Putamen (tissue), 1 donor: Measurements from ENCODE around the gene PRKAR1B.

Experiments
- DNase-seq: peaks from one replicate; pipeline ENCODE4 v3.0.0-alpha.2; 2016; ENCODE audit warnings: low spot score

The PRKAR1B gene

GRCh38 chr7:538764-539685 lies 188.1 kb downstream of the PRKAR1B start:
- no peak for DNase-seq

DNA sequence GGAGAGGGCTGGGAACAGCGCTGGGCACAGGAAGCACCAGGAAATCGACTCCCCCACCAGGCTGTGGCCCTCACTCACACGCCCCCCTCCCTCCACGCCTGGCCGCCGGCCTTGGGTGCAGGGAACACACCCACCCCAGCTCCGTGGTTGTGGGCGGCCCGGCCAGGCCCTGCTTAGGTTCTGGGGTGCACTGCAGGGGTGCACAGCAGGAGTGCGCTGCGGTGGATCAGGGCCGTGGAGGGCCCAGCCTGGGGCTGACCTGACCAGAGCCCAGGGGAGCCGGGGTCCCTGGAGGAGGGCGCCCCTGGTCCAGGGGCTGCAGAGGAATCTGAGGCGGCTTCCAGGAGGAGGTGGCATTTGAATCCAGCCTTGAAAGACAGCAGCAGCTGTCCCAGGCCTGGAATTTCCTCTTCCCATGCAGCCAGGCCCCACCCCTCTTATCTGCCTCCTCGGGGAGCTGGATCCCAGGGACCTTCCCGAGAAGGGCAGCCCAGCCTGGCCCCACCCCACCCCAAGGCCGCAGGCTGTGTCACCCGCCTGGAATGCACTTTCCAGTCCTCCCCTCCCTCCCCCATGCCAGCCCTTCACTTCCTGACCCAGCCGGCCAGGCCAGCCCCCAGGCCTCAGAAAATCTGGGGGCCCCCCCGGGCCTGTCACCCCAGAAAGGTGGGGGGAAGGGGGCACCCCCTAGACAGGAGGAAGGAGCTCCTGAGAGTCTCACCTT lies 189.0 kb downstream of the PRKAR1B start:
- DNase-seq = no peak

- DNase-seq = no peak
These were observed 190.8 kb downstream of the PRKAR1B start for GRCh38 chr7:536231-536630.

- no peak for DNase-seq
These were observed 192.1 kb downstream of the PRKAR1B start for GRCh38 chr7:534959-535358.

DNA sequence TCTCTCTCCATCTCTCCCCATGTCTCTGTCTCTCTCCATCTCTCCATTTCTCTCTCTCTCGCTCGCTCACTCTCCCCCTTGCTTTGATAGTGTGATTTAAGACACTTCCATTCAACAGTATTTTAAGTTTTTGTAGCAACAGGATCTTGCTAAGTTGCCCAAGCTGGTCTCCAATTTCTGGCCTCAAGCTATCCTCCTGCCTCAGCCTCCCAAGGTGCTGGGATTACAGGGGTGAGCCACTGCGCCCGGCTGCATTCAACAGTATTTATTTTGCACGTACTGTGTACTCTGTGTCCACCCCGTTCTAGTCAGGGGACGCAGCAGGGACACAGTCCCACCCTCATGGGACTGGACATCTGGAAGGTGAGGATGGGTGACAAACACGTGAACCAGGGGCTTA lies 193.0 kb downstream of the PRKAR1B start:
- no peak for DNase-seq

GRCh38 chr7:533266-533665 lies 193.8 kb downstream of the PRKAR1B start:
- no peak for DNase-seq

DNA sequence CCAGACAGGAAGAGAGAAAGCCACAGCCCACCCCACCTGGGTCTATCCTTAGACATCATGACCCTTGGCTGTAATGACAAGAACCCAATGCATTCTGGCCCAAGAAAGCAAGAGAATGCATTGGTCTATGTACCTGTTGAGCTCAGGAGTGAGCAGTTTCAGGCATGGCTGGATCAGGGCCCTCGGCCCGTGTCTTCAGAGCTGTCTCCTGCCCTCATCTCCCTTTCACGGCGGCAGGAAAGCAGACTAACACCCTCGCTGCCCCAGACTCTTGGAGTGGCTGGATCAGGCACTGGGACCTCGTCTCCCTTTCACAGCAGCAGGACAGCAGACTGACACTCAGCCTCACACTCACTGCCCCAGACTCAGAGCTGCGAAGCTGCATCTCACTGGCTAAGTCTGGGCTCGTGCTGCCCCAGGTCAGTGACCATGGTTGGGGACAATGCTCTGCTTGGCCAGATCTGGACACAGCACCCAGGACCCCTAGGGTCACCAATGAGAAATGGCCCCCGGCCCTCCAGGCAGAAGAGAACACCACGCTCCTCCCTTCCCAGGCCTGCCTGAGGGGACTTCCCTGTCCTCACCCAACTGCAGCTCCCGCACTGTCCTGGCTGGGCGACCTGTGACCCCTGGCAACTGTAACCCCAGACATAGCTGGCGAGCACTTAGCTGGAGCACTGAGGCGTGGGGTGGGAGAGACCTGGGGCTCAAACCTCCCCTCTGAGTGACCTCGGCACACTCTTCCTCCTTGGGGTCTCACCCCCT lies 194.5 kb downstream of the PRKAR1B start:
- no peak for DNase-seq

DNA sequence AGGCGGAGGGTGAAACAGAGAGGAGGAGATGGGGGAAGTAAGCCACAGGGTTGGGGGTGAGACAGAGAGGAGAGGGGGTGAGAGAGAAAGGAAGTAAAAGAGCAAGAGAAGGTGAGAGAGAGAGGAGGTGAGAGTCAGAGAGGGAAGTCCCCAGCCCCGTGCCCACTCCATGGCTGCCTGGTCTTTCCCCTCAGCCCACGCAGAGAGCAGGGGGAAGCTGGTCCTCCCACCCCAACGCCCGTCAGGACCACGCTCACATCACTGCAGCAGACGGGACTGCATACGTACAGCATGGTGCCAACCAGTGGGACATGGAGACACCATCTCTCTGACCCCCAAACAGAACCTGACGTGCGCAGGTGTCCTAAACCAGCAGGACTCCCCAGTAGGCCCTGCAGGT lies 195.3 kb downstream of the PRKAR1B start:
- no peak for DNase-seq

- no peak for DNase-seq
These were observed 198.6 kb downstream of the PRKAR1B start for GRCh38 chr7:528451-528850.

DNA sequence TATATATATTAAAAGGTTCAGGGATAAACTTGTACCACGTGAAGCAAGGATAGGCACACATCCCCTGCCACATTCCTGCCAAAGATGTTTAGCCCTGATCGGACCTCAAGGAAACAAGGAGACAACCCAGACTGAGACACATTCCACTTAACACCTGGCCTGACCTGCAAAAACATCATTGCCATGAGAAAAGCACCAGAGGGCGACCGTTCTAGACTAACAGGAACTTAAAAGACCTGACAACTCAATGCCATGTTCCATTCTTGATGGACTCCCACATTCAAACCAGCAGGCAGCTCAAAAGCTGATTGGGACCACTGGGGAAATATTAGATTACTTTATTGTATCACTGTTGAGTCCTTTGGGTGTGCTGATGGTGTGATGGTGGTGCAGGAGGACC lies 199.4 kb downstream of the PRKAR1B start:
- no peak for DNase-seq

DNA sequence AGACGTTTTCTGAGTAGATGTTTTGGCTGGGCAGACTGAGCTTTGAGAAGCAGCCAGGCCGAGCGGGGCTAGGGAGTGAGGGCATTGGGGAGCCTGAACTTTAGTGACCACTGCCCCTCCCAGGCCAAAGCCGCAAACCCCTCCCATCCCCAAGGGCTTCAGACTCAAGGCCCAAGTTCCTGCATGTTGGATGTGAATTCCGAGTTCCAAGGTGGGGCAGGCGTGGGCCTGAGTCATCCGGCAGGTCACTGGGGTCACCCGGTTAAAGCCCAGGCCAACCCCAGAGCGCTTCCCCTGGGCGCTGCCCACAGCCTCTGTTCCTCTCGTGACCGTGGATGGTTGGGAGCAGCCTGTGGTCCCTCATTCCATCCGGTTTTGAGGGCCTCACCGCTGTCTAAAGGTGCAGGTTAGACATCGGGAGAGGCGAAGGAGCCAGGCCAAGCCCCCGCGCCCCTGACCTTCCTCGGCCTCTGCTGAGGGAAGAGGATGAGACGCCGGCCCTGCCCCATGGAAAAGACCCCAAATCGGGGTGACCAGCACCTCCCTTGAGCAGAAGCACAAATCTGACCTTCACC lies 200.5 kb downstream of the PRKAR1B start:
- DNase-seq = no peak

- DNase-seq = no peak
These were observed 201.3 kb downstream of the PRKAR1B start for GRCh38 chr7:525740-526139.

DNA sequence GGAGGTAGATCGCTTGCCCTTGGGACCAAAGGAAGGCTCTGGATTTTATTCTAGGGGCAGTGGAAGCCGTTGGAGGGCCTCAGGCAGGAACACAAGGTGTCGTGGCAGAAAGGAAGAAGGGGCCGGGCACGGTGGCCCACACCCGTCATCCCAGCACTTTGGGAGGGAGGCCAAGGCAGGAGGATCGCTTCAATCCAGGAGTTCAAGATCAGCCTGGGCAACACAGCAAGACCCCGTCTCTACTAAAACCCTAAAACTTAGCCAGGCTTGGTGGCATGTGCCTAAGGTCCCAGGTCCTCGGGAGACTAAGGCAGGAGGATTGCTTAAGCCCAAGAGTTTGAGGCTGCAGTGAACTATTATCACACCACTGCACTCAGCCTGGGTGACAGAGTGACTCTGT lies 202.3 kb downstream of the PRKAR1B start:
- DNase-seq = no peak

- no peak for DNase-seq
These were observed 203.4 kb downstream of the PRKAR1B start for GRCh38 chr7:523347-524336.

DNA sequence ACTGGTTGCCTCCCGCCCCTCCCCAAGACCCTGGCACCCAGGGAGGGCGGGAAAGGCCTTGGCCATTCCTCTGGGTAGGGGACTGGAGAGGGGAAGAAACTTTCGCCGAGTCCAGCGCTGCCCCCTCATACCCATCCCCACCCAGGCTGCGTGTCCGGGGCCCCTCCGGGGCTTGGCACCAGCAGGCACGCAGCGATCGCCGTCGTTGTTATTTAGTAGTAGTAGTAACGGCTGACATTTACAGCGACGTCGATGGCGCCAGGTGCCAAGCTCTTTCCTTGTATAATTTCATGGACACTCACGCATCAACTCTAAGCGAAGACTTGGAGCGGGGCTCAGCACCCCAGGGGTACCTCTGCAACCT lies 204.1 kb downstream of the PRKAR1B start:
- DNase-seq = no peak

DNA sequence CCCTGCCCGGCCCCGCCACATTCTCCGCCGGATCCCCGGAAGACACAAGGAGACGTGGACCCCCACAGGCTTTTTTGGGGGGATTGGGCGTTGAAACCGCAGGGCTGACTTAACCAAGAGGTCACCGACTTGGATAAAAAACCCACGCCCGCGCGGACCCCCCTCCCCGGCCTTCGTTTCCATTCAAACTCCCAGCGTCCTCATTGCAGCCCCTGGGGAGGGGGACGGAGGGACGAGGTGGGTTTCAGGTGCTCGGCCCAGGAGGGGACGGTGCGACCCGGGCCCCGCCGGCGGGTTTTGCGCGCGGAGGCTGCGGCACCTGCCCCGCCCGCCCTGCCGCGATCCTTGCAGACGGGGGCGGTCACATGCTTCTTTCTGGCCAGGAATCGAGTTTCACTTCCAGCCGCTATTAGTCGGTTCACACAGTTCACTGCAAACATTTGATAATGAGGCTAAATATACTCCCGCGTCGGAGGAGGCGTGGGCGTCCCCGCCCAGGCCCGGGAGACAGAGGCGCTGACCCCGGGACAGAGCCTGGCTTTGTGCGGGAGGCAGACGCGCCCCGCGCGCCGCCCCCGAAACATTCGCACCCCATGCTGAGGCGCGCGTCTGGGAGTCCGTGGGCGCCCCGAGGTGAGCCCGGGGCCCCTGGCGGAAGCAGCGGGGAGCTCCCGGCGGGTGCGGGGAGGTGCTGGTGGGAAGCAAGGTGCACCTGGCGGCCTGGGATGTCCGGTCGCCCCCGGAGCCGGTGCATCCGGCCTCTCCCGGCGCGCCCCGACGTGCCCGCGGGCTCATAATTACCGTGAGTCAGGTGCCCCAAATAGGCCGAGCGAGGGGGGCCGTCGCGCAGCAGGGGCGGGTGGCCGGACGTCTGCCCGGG lies 204.8 kb downstream of the PRKAR1B start:
- DNase-seq = no peak

- no peak for DNase-seq
These were observed 205.6 kb downstream of the PRKAR1B start for GRCh38 chr7:521221-522070.

DNA sequence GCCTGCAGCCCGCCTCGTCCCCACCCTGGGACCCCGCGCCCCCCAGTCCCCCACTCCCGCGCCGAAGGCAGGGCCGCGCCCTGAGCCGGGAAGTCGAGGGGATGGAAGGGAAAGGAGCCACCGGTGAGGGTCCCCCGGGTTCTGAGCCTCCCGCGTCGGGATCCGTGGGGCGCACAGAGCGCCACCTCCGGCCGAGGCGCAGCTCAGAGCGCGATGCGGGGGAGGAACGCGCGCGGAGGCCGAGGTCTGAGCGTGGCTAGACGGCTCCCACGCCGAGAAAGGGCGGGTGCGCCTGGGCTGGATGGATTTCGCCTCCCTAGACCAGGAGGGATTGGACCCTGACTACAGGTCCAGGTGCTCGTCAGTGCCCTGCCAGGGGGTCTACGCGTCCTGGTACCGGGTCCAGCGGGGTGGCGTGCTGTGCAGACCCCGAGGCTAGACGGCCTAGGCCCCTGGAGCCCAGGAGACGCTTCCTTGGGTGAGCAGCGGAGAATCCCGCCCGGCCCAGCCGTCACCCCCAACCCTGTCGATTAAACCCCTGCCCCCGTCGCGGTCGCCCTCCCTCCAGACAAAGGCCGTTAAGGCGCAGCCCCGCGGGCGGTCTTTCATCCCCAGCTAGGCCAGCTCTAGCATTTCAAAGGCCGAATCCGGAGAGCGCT lies 206.4 kb downstream of the PRKAR1B start:
- no peak for DNase-seq
